GM12874 (cell line): ENCODE data around the gene IQGAP2.

ENCODE experiments used
- TF ChIP-seq, protein P1 (sequence below): IDR thresholded peaks from 2 replicates; pipeline ENCODE4 v1.5.1; 2011; ENCODE audit warnings: low read depth, mild to moderate bottlenecking, control low read depth, low read length, moderate library complexity; ENCODE audit not compliant: insufficient read depth

IQGAP2 gene

GRCh38 chr5:76492819-76493189, 89.7 kb downstream of the IQGAP2 start:
- TF ChIP-seq, protein P1, sequence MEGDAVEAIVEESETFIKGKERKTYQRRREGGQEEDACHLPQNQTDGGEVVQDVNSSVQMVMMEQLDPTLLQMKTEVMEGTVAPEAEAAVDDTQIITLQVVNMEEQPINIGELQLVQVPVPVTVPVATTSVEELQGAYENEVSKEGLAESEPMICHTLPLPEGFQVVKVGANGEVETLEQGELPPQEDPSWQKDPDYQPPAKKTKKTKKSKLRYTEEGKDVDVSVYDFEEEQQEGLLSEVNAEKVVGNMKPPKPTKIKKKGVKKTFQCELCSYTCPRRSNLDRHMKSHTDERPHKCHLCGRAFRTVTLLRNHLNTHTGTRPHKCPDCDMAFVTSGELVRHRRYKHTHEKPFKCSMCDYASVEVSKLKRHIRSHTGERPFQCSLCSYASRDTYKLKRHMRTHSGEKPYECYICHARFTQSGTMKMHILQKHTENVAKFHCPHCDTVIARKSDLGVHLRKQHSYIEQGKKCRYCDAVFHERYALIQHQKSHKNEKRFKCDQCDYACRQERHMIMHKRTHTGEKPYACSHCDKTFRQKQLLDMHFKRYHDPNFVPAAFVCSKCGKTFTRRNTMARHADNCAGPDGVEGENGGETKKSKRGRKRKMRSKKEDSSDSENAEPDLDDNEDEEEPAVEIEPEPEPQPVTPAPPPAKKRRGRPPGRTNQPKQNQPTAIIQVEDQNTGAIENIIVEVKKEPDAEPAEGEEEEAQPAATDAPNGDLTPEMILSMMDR, result no peak

GRCh38 chr5:76493190-76493837, 90.2 kb downstream of the IQGAP2 start:
- TF ChIP-seq, protein P1, result no peak

- TF ChIP-seq, protein P1, result no peak
Observed at GRCh38 chr5:76494201-76494600, 91.1 kb downstream of the IQGAP2 start.

DNA sequence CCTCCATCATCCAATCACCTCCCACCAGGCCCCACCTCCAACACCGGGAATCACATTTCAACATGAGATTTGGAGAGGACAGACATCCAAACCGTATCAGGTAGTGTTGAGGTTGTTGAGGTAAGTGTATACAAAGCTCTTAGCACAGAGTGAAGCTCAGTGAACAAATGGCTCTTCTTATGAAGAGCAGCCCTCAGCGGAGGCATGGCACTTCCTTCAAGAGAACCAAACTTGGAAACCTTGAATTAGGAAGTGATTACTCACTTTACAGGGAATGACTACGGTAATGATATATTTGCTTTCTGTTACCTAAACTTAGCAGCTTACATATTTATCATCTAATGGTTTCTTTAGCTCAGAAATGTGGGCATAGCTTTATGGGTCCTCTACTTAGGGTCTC, 92.8 kb downstream of the IQGAP2 start:
- TF ChIP-seq, protein P1, result no peak

DNA sequence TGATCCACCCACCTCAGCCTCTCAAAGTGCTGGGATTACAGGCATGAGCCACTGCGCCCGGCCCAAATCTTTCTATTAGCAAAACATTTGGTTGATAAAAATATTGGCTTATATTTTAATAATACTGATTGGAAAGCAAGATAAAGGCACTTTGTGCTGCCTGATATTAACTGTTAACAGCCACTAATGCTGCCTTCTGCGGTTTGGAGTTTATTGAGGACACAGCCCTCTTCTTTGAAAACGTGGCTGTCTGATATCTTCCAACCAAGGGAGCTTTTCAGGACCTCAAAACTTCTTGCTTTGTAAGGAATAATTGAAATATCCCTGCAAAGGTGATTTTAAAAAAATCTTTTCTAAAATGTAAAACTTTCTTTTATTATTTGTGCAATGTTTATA, 94.0 kb downstream of the IQGAP2 start:
- TF ChIP-seq, protein P1, result no peak

GRCh38 chr5:76497986-76498717, 95.1 kb downstream of the IQGAP2 start:
- TF ChIP-seq, protein P1, result no peak

GRCh38 chr5:76499507-76500161, 96.5 kb downstream of the IQGAP2 start:
- TF ChIP-seq, protein P1, result no peak
